Superior temporal gyrus (tissue), 1 donor: ENCODE results near the gene PTPRJ.
"Not testable (repeated sequence)": the region's sequence is repeated elsewhere in the genome, so short reads cannot be mapped to it uniquely, and the experiment has no call there.

Source experiments
- DNase-seq: peaks from one replicate; pipeline ENCODE4 v3.0.0-alpha.2; 2016; ENCODE audit errors: extremely low spot score

The PTPRJ gene

GRCh38 chr11:48114740-48115139, 134.4 kb downstream of the PTPRJ start:
- DNase-seq, result no peak

GRCh38 chr11:48116437-48117228, 136.3 kb downstream of the PTPRJ start:
- DNase-seq, result no peak

GRCh38 chr11:48122246-48122645, 141.9 kb downstream of the PTPRJ start:
- DNase-seq, result no peak

GRCh38 chr11:48122656-48123055, 142.3 kb downstream of the PTPRJ start:
- no peak for DNase-seq

GRCh38 chr11:48123254-48123875, 143.0 kb downstream of the PTPRJ start:
- DNase-seq, result no peak

GRCh38 chr11:48123934-48124755, 143.8 kb downstream of the PTPRJ start:
- no peak for DNase-seq

GRCh38 chr11:48124880-48125279, 144.5 kb downstream of the PTPRJ start:
- no peak for DNase-seq

- no peak for DNase-seq
Observed at GRCh38 chr11:48125866-48126265, 145.5 kb downstream of the PTPRJ start.

- no peak for DNase-seq
Observed at GRCh38 chr11:48127521-48128183, 147.3 kb downstream of the PTPRJ start.

GRCh38 chr11:48129697-48130395, 149.5 kb downstream of the PTPRJ start:
- DNase-seq, result no peak

GRCh38 chr11:48134221-48134922, 154.0 kb downstream of the PTPRJ start:
- DNase-seq, result no peak

GRCh38 chr11:48138222-48138621, 157.9 kb downstream of the PTPRJ start:
- no peak for DNase-seq

- not testable (repeated sequence) for DNase-seq
Observed at GRCh38 chr11:48139896-48140295, 159.5 kb downstream of the PTPRJ start.

GRCh38 chr11:48141475-48142122, 161.2 kb downstream of the PTPRJ start:
- DNase-seq, result no peak

- no peak for DNase-seq
Observed at GRCh38 chr11:48142889-48143288, 162.5 kb downstream of the PTPRJ start.

- no peak for DNase-seq
Observed at GRCh38 chr11:48148749-48149148, 168.4 kb downstream of the PTPRJ start.

GRCh38 chr11:48150213-48150612, 169.9 kb downstream of the PTPRJ start:
- no peak for DNase-seq

- no peak for DNase-seq
Observed at GRCh38 chr11:48154151-48154550, 173.8 kb downstream of the PTPRJ start.

- DNase-seq, result no peak
Observed at GRCh38 chr11:48161951-48162884, 181.9 kb downstream of the PTPRJ start.
